DND-41 (cell line): ENCODE data around the gene PRIM2.
"Not testable (repeated sequence)": the region's sequence is repeated elsewhere in the genome, so short reads cannot be mapped to it uniquely, and the experiment has no call there.

ENCODE experiments used
- ATAC-seq: fragments of 200-7000 bp; cut with Tn5 transposase; 3 replicates; pipeline ENCODE4 v1.9.1; 2021; ENCODE audit warnings: low read depth; ENCODE audit not compliant: insufficient read depth
- DNase-seq: peaks from one replicate; pipeline ENCODE4 v3.0.0-alpha.2; 2020
- H2AFZ ChIP-seq: 2 replicates; pipeline ENCODE4 v1.6.0; 2012; ENCODE audit warnings: low read depth, low read length
- H3K27ac ChIP-seq: 2 replicates; pipeline ENCODE4 v1.5.1; 2012; ENCODE audit warnings: low read length, inconsistent platforms
- H3K27me3 ChIP-seq: fragments of 200-600 bp; sonication (generic); 2 replicates; pipeline ENCODE4 v1.6.0; 2012; ENCODE audit warnings: low read length, mild to moderate bottlenecking, inconsistent platforms; ENCODE audit not compliant: insufficient read depth, poor library complexity
- H3K36me3 ChIP-seq: 2 replicates; pipeline ENCODE4 v1.5.1; 2012; ENCODE audit warnings: low read length, inconsistent platforms; ENCODE audit not compliant: insufficient read depth
- H3K4me1 ChIP-seq: 2 replicates; pipeline ENCODE4 v1.5.1; 2012; ENCODE audit warnings: mild to moderate bottlenecking, low read length; ENCODE audit not compliant: insufficient read depth
- H3K4me2 ChIP-seq: 2 replicates; pipeline ENCODE4 v1.6.0; 2012; ENCODE audit warnings: mild to moderate bottlenecking, moderate library complexity, low read length, inconsistent platforms; ENCODE audit not compliant: insufficient read depth
- H3K4me3 ChIP-seq, 2 experiments: fragments of 200-600 bp in 1 of 2; shearing (Covaris generic) in 1 of 2; 2 replicates each; pipeline ENCODE4 v1.5.1; 2012 to 2016; ENCODE audit warnings: inconsistent platforms in 2 of 2, low read length in 2 of 2, mild to moderate bottlenecking in 2 of 2, low read depth in 1 of 2, moderate library complexity in 1 of 2
- H3K79me2 ChIP-seq: 2 replicates; pipeline ENCODE4 v1.6.0; 2012; ENCODE audit warnings: low read length, inconsistent platforms; ENCODE audit not compliant: insufficient read depth
- H3K9ac ChIP-seq: 2 replicates; pipeline ENCODE4 v1.6.0; 2012; ENCODE audit warnings: low read depth, mild to moderate bottlenecking, inconsistent platforms, low read length, moderate library complexity
- H3K9me3 ChIP-seq: 2 replicates; pipeline ENCODE4 v1.5.1; 2012; ENCODE audit warnings: low read length, moderate library complexity, mild to moderate bottlenecking, inconsistent platforms; ENCODE audit not compliant: insufficient read depth, severe bottlenecking
- H4K20me1 ChIP-seq: 2 replicates; pipeline ENCODE4 v1.6.0; 2012; ENCODE audit warnings: low read length; ENCODE audit not compliant: insufficient read depth
- EZH2 ChIP-seq: IDR thresholded peaks from 3 replicates; pipeline ENCODE4 v1.6.1; 2012; ENCODE audit warnings: borderline replicate concordance, low read depth, mild to moderate bottlenecking, moderate library complexity, low read length, inconsistent platforms; ENCODE audit not compliant: severe bottlenecking
- TF ChIP-seq, protein P1 (sequence below): IDR thresholded peaks from 2 replicates; pipeline ENCODE4 v1.5.1; 2012; ENCODE audit warnings: borderline replicate concordance, low read length, moderate library complexity, mild to moderate bottlenecking; ENCODE audit not compliant: poor library complexity, severe bottlenecking; ENCODE audit errors: extremely low read depth

The PRIM2 gene, protein sequence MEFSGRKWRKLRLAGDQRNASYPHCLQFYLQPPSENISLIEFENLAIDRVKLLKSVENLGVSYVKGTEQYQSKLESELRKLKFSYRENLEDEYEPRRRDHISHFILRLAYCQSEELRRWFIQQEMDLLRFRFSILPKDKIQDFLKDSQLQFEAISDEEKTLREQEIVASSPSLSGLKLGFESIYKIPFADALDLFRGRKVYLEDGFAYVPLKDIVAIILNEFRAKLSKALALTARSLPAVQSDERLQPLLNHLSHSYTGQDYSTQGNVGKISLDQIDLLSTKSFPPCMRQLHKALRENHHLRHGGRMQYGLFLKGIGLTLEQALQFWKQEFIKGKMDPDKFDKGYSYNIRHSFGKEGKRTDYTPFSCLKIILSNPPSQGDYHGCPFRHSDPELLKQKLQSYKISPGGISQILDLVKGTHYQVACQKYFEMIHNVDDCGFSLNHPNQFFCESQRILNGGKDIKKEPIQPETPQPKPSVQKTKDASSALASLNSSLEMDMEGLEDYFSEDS

DNA sequence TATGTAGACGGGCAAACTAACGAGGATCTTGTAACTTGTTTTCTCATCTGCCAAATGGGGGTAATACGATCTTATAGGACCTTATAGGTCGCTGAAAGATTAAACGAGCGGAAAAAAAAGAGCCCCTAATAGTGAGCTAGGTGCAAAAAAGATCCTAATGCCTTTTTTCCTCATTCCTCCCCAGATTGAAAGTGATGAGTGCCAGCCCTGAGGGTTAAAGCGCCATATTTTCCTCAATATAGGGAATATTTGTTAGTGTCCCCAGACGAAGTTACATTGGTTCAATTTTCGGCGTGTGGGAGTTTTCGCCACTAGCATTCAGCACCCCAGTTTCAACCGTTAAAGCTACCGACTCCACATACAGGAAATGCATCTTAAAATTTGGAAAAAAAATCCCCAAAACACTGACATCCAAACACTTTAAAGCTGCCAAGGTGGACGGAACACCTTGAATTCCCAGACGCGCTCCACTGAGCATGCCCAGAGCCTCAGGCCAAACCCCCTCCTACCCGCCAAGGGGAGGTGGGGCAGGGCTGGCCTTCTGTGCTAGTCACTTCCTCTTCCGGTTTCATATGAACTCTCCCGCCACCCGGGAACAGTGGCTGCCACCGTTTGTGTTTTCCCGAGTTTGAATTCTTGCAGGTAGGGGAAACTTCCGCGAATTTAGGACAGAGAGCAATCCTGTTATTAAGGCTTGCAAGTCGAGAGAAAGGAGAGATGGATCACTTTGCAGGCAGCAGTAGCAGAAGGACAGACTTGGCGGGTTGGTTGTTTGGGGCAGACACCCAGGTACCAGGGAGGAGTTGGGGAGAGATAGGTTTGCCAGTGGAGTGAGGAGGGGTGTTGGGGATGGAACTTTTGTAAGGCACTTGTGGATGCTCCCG is at the start of gene PRIM2:
PRIM2 (plus strand) TSS at position 571 of the 884 bp plus-strand sequence. CDS start 816 bp downstream, outside the sequence.
- Histone ChIP-seq H3K9me3 (no peaks in the 10 kb centered on the region), H3K4me1 (peaks cover 41% of the 10 kb centered on the region), H3K79me2 (peaks cover 46% of the 10 kb centered on the region), H3K27me3 (peaks cover 4% of the 10 kb centered on the region), H2AFZ (peak within 1 kb of the TSS; percentile 93), H3K9ac (peak within 1 kb of the TSS; percentile 84), H3K4me3 (peak within 1 kb of the TSS; percentile 77 to 78), H3K4me2 (peak within 1 kb of the TSS; percentile 82), H4K20me1 (no peaks in the 10 kb centered on the region), H3K27ac (peak within 1 kb of the TSS; percentile 90), H3K36me3 (peaks cover 37% of the 10 kb centered on the region)
- DNase-seq = peak; percentile 90
- TF ChIP-seq, protein P1, sequence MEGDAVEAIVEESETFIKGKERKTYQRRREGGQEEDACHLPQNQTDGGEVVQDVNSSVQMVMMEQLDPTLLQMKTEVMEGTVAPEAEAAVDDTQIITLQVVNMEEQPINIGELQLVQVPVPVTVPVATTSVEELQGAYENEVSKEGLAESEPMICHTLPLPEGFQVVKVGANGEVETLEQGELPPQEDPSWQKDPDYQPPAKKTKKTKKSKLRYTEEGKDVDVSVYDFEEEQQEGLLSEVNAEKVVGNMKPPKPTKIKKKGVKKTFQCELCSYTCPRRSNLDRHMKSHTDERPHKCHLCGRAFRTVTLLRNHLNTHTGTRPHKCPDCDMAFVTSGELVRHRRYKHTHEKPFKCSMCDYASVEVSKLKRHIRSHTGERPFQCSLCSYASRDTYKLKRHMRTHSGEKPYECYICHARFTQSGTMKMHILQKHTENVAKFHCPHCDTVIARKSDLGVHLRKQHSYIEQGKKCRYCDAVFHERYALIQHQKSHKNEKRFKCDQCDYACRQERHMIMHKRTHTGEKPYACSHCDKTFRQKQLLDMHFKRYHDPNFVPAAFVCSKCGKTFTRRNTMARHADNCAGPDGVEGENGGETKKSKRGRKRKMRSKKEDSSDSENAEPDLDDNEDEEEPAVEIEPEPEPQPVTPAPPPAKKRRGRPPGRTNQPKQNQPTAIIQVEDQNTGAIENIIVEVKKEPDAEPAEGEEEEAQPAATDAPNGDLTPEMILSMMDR = no peak
- no peak for TF ChIP-seq EZH2
- ATAC-seq = peak; percentile 90

GRCh38 chr6:57268294-57268640 is 49.2 kb upstream of the PRIM2 start:
- H3K9ac ChIP-seq = no peak overlapping the region
- H3K36me3 ChIP-seq = no peaks in the 10 kb centered on the region
- DNase-seq (no peak), ATAC-seq (no peak)
- H3K4me1 ChIP-seq = no peaks in the 10 kb centered on the region
- no peak overlapping the region for H2AFZ ChIP-seq
- TF ChIP-seq, protein P1 = no peak
- no peak for TF ChIP-seq EZH2
- no peaks in the 10 kb centered on the region for H4K20me1 ChIP-seq
- no peaks in the 10 kb centered on the region for H3K27me3 ChIP-seq
- no peak overlapping the region for H3K4me2 ChIP-seq
- H3K27ac ChIP-seq = no peak overlapping the region
- H3K4me3 ChIP-seq = no peak overlapping the region
- no peaks in the 10 kb centered on the region for H3K9me3 ChIP-seq
- no peaks in the 10 kb centered on the region for H3K79me2 ChIP-seq

GRCh38 chr6:57274113-57274824 is 43.2 kb upstream of the PRIM2 start:
- not testable (repeated sequence) for H3K4me1 ChIP-seq, H3K36me3 ChIP-seq, H3K9me3 ChIP-seq, H3K27ac ChIP-seq, H4K20me1 ChIP-seq, H3K79me2 ChIP-seq, DNase-seq, H3K4me2 ChIP-seq, H2AFZ ChIP-seq, H3K9ac ChIP-seq, H3K27me3 ChIP-seq, ATAC-seq, H3K4me3 ChIP-seq
